Embryonic facial prominence (tissue), 1 donor: ENCODE data around the gene POU2F1.

Experiments used
- DNase-seq: peaks from one replicate; pipeline ENCODE4 v3.0.0-alpha.2; 2016; ENCODE audit errors: extremely low spot score

The POU2F1 gene

DNA sequence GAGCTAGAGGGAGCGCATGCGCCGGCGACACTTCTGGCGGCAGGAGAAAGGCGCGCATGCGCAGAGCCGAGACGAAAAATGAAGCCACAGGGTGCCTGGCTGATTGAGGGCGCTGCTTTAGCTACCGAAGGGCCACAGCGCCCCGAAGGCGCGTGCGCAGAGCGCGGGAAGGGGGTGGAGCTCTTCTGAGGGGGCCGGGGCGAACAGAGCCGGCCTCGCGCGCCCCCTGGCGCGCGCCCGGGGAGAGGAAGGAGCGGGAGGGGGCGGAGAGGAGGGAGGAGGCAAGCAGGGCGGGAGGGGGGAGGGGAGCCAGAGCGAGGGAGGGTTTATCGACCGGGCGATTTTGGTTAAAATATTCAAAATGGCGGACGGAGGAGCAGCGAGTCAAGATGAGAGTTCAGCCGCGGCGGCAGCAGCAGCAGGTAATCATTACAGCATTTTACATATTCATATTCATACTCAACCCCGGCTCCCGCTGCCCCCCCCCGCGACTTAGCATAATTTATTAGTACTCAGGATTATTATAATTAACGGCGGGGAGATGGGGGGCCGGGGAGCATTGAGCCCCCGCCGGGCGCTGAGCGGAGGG, at the start of gene POU2F1:
Gene POU2F1, plus strand, starts transcription at position 350 of the 589 bp plus-strand sequence. Its CDS starts 12 bp downstream, at position 362.
- peak; percentile 98 for DNase-seq

DNA sequence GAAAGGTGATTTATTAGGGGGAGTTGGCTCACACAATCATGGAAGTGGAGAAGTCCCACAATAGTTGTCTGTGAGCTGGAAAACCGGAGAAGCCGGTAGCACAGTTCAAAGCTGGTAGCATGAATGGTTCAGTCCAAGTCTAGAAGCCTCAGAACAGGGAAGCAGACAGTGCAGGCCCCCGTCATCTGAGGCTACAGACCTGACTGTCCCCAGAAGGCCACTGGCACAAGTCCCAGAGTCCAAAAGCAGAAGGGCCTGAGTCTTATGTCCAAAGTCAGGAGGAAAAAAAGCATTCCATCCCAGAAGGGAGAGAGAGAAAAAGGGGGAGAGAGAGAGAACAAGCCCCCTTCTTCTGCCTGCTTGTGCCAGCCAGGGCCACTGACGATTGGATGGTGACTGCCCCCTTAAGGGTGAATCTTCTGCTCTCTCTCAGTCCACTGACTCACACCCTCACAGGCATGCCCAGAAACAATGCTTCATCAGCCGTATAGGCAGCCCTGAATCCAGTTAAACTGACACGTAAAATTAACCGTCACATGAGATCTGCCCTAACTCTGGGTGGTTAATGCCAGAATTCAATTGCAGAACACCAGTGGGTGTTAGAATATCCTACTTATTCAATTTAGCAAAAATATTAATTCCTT, 49.3 kb upstream of the POU2F1 start:
- no peak for DNase-seq

DNA sequence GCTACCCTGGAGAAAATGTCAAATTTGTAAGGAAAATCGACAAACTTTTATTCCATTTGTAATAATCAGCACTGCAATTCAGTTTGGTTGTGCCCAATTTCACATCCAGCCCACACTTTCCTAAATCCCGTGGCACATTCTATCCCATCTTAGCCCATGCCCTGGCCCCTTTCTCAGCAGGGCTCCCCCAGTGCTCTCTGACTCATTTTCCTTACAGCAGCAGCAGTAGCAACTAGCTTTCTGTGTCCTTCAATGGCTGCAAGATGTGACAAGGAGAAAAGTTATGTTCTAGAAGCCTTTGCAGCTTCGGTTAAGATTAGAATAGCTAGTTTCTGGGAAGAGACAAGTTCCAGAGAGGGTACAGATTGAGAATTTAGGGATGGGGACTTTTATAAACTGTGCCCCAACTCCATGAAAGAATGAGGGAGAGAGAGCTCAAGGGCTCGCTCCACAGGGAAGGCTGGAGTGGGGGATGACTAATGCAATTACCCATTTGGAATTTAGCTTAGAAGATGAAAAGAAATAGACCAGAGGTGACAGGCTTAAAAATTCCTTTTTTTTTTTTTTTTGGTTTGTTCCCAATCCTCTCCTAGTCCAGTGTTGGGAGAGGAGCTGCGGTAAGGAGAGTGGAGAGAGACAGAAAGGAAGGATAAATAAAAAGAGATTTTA, 47.0 kb upstream of the POU2F1 start:
- DNase-seq = no peak

DNA sequence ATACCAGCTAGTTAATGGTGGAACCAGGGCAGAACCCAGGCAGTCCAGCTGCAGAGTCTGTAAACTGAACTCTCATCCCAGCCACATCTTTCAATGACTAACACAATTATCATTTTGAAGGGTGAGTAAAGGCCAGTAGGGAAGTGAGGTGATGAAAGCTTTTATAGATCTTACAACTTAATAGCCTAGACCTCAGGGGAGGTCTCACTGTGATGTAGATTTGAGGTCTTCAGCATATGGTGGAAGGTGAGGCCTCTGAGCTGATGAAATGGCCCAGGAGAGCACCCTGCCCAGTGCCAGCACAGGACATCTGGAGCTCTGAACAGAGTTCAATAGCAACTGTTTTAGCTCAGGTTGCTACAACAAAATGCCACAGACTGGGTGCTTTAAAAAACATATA, 44.8 kb upstream of the POU2F1 start:
- DNase-seq = no peak

DNA sequence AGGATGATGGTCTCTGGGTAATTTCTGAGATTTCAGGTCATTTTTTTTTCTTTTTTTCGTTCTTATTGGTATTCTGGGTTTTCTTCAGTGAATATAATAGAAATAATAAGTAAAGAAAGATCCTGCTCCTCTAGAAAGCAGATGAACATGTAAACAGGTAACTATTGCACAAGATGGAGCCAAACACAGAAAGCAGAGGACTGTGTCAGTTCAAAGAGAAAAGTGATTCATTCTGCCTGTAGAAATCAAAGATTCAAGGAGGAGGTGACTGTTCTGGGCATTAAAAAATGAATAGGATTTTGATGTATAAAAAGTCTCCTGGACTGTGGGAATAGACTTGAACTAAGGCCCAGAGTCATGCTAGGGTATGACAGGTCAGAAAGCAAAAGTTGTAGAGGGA, 41.9 kb upstream of the POU2F1 start:
- no peak for DNase-seq

DNA sequence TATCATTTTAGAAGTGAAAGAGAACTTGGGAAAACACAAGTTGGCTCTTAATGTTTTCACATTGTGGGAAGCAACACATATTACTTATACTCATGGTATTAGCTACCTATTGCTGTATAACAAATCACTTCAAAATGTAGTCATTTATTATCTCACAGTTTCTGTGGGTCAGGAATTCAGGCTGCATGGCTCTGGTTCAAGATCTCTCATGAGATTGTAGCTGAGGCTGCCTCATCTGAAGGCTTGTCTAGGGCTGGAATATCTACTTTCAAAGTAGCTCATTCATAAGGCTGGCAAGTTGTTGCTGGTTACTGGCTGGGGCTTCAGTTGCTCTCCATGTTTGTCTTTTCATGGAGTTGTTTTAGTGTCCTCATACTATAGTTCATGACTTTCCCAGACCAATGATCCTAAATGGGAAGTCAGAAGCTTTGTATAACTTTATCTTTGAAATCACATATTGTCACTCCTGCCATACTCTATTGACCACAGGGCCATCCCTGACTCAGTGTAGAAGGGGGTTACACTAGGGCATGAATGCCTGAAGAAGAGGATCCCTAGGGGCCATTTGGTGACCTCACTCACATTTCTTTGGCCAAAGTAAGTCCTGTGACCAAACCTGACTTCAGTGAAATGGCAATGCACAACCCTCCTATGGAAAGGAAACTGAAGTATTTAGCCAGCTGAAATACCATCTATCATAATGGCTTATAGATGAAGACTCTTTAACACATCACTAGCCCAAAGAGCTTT, 37.9 kb upstream of the POU2F1 start:
- no peak for DNase-seq

DNA sequence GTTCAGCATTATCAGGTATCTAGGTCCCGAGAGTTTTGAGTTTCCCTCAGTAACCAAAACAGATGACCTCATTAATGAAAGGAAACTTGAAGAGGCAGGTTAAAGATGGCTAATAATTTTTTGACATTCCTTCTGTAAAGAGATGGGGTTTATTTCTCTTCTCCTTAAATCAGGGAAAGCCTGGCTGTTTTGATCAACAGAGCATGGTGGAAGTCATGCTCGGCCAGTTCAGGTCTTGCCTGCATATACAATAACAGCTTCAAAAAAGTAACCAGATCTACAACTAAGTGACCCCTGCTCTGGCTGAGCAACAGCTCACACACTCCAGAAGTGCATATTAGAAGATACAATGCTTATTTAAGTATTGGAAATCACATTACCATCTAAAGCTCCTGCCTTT, 36.6 kb upstream of the POU2F1 start:
- DNase-seq = no peak

DNA sequence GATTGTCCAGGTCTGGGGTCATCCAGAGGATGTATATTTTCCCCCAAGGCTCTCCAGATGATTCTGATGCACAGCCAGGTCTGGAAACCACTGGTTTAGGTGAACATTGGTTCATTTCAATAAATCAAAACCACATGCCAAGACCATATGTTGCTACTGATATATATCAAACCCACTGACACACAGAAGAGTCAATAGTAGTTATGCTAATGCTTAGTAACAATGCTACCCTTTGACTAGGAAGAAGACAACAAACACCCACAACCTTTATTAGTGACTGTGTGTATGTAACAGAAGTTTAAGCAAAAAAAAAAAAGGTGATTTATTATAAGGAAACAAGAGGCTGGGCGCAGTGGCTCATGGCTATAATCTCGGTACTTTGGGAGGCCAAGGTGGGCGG, 35.6 kb upstream of the POU2F1 start:
- no peak for DNase-seq

DNA sequence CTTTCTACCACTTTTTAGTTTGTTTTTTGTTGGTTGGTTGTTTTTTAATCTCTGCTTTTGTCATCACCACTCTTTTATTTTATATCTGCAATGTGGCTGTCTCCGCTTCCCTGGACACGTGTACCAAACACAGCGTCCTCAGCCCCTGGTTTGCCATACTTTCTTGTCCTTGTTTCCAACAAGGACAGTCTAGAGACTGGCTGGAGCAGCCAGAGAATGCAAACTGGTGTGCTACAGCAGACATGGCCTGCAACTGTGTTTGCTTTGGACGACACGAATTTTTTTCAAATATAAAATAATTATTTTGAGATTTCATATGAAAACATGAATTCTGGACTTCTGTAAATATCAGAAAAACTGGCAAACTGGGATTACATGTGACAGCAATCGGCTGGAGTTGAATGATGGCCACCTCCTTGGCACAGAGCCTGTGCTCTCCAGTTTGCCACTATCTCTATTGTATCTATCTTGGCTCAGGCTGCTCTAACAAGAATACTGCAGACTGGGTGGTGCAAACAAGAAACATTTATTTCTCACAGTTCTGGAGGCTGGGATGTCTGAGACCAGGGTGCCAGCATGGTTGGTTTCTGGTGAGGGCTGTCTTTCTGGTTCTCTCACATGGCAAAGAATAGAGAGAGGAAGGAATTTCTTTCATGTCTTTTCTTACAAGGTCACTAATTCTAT, 34.6 kb upstream of the POU2F1 start:
- no peak for DNase-seq

DNA sequence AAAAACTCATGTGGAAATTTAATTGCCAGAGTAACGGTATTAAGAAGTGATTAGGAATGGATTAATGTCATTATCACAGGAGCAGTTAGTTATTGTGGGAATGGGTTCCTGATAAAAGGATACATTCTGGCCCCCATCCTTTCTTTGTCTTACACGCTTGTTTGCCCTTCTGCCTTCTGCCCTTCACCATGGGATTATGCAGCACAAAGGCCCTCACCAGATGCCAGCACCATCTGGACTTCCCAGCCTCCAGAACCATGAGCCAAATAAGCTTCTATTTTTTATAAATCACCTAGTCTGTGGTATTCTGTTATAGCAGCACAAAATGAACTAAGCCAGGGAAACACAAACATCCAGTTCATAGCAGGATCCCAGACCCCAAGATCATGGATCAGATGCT, 33.9 kb upstream of the POU2F1 start:
- DNase-seq = no peak

DNA sequence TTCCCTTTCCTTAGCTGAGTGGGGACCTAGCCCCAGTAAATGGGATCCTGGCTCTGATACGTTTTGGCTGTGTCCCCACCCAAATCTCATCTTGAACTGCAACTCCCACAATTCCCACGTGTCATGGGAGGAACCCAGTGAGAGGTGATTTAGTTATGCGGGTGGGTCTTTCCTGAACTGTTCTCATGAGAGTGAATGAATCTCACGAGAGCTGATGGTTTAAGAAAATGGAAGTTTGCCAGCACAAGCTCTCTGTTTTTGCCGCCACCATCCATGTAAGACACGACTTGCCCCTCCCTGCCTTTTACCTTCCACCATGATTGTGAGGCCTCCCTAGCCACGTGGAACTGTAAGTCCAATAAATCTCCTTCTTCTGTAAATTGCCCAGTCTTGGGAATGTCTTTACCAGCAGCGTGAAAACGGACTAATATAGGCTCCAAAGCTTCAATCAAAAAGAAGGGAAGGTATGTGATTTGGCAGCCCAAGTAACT, 29.9 kb upstream of the POU2F1 start:
- no peak for DNase-seq

DNA sequence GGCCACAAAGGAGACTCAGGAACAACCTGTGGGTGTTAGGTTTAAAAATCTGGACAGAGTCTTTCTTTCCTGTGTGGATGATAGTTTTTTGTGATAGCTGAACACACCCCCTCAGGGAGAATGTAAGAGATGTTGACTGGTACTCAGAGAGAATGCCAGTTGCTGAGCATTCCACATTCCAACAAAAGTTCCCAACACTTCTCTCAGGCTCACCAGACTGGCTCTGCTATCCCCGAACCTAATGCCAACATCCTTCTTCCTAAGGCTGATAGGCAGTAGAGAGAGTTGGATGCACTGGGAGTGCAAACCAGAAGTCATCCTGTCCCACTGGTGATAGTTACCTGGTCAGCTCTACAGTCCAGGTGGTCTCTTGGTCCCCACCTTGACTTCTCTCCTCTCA, 28.7 kb upstream of the POU2F1 start:
- DNase-seq = no peak

DNA sequence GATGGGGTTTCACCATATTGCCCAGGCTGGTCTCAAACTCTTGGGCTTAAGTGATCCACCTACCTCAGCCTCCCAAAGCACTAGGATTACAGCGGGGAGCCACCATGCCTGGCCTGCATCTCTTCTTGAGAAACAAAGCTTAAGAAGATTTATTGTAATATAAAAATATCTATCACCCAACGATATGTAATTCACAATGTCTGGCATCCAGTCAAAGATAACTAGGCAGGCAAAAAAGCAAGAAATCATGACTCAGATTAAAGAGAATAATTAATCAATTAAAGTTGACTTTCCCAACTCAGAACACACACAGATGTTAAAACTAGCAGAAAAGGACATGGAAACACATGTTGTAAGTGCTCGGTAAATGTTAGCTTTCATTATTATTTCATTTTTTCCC, 26.5 kb upstream of the POU2F1 start:
- DNase-seq = no peak

DNA sequence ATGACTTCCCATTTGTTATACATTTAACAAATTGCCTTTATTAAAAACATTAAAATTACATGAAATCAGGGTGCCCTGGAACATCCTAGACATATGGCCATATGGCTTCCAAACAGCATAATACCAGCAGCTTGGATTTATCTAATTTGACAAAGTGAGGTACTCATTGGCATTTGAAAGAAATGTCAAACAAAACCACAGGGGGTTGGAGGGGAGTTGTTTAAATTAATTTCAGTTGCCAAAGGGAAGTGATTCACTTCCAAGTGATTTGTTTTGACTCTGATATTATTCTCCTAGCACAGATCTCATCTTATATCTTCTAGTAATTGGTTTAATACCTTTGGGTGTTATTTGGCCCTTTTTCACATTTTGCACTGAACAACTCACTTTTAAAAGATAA, 24.5 kb upstream of the POU2F1 start:
- DNase-seq = no peak

DNA sequence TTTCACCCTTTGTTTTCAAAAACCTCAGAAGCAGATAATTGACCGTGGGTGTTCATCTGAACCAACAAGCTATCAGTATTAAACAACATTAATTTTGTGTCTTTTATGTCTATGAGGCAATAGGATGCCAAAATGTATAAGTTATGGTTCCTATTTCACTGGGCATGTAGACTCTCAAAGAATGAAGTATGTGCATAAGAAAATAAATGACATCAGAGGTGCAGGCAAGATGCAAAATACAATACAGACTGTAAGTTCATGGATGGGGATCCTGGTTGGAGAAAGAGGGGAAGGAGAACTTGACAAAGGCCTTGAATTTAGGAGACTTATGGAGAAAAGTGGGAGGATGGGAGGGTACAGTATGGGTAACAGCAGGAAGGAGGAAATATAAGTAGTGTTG, 23.4 kb upstream of the POU2F1 start:
- no peak for DNase-seq

DNA sequence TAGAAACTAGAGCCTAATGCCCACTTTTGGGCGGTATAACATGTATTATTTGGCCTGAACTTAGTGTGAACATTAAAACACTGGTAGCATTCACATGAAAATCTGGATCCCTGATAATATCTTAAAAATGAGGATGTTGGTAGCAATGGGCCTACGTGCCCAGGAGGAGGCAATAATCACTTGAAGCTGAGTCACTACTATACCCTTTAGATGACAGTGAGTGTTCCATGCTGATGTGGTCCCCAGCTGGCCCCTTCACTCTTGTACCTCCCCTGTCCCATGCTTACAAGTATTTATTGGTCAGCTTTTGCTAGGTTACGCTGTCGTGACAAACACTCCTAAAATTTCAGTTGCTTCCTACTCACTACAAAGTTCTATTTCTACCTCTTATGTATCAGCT, 23.0 kb upstream of the POU2F1 start:
- DNase-seq = no peak

DNA sequence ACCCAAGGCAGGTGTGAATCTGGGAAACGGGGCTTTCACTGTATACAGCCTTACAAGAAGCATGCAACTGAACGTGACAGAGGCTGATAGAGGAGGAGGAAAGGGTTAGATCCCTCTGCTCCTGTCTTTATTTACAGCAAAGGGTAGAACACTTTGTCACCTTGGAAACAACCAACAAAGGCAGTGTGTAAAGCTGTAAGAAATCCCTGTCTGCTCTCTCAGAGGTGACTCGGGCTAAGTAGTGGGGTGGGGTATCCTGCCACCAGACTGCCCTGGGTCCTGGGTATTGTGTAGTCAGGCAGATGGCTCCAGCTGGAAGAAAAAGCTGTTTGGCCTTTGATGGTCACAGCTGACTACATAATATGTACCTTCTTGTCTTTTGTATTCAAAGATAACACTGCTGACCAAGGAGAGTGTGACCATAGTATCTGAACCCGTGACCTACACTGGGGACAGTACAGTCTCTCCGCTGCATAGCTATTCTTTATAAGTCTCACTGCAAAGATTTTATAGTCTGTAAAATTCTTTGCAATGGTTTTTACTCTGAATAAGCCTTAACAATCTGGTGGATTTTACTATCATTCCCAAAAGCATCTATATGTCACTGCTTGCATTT, 22.1 kb upstream of the POU2F1 start:
- no peak for DNase-seq

DNA sequence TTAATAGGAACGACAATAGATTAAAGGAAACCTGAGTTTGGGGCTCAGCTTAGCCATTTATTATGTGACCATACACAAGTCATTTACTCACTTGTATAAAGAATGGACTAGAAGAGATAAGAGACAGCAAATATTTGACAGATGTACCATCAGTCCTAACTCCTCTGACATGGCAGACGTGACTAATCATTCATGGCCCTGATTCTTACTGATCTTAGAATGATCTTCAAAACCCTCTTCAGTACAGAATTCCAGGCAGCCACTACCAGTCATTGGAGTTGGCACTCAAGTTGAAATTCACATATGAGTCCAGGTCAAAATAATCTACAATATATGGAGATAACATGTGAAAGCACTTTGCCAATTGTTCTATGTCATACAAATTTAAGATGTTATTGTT, 21.0 kb upstream of the POU2F1 start:
- DNase-seq = no peak

DNA sequence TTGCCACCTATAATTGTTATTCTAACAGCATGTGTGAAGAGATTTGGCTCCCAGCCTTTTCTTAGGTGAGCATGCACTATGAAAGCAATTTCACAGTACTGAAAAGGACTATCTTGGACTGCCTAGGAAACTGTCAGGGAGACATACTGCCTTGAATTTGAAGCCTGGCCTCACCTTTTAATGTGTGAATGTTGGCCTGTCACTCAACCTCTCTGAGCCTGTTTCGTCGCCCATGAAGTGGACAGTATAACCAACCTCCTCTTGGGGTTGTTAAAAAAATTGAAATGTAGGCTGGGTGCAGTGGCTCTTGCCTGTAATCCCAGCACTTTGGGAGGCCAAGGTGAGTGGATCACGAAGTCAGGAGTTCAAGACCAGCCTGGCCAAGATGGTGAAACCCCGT, 20.4 kb upstream of the POU2F1 start:
- no peak for DNase-seq

DNA sequence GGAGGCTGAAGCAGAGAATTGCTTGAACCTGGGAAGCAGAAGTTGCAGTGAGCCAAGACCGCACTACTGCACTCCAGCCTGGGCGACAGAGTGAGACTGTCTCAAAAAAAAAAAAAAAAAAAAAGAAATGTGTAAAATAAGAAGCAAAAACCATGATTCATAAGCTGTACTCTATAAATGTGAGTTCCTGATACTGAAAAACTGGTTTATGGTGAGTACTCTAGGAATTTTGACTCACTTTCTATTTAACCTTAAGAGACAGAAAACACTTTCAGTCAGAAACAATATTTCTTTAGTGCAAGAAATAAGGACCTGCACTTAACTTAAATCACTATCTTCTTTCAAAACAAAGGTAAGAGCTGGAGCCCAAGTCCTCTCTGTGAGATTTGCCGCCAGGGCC, 19.9 kb upstream of the POU2F1 start:
- DNase-seq = no peak

DNA sequence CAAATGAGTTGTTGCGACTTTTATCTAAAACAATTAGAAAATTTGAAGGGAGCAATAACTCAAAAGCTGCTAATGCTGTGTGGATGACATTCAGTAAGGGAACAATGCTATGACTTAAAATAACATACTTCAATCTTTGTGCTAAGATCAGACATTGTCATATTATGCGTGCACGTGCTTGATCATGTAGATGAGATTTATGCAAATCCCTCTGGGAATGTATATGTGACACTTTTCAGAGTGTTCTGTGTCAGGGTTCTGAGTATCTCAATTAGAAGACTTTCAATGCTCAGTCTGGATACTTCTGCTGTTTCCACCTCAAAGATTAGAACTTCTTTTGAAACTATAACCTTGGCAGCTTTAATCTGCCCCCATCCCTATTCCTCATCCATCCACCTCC, 18.6 kb upstream of the POU2F1 start:
- no peak for DNase-seq
